Thyroid gland (tissue), 4 donors: ENCODE data around the gene TIPIN. TPM values are rescaled to one million over a fixed set of nuclear protein-coding genes. Genes with fewer than 3 reads are reported as not detected.
"Not testable (repeated sequence)": the region's sequence is repeated elsewhere in the genome, so short reads cannot be mapped to it uniquely, and the experiment has no call there.

Experiments
- DNase-seq, 2 donors: peaks; one replicate each; pipeline ENCODE4 v3.0.0-alpha.2; 2019
- H3K27ac ChIP-seq, 3 donors: fragments of 200-600 bp; sonication (generic); 1 replicate in 2 of 3; 2 replicates in 1 of 3; pipeline ENCODE4 v1.5.1; 2016 to 2019; ENCODE audit warnings: mild to moderate bottlenecking in 1 of 3, moderate library complexity in 1 of 3
- H3K27me3 ChIP-seq: fragments of 200-600 bp; sonication (generic); one replicate; pipeline ENCODE4 v1.5.1; 2019
- H3K36me3 ChIP-seq, 2 donors: fragments of 200-600 bp; sonication (generic); one replicate each; pipeline ENCODE4 v1.5.1; 2016 to 2019
- H3K4me1 ChIP-seq, 2 donors: fragments of 200-600 bp; sonication (generic); one replicate each; pipeline ENCODE4 v1.5.1; 2017 to 2019
- H3K4me3 ChIP-seq, 3 donors: fragments of 200-600 bp; sonication (generic); replicated peaks in 1 of 3; 1 replicate in 2 of 3; 2 replicates in 1 of 3; pipeline ENCODE4 v1.5.1; 2016; ENCODE audit warnings: mild to moderate bottlenecking in 1 of 3
- H3K9me3 ChIP-seq: fragments of 200-600 bp; sonication (generic); one replicate; pipeline ENCODE4 v1.5.1; 2017
- POLR2A ChIP-seq, 2 donors: fragments of 450-650 bp; IDR thresholded peaks; one replicate each; pipeline ENCODE4 v1.6.1; 2017; ENCODE audit warnings: antibody characterized with exemption in 2 of 2, mild to moderate bottlenecking in 2 of 2, moderate library complexity in 1 of 2
- WGBS, 2 donors: methylation state at CpG; one replicate each; pipeline ENCODE4 v1.1.5; 2017; 5-methylcytosine and 5-hydroxymethylcytosine counted together
- intact Hi-C: fragments of 100-400 bp; cut with DNase I; formaldehyde crosslinking; loops from one replicate; pipeline ENCODE4 v1.15.1; 2023
- total RNA-seq, 4 donors: library from RNA; depleted of rRNA; stranded (reverse); fragments of >200 nt; gene quantifications; one replicate each; pipeline ENCODE4 v1.2.3, GENCODE V29; 2016
- TF ChIP-seq, protein P1 (sequence below), 6 experiments: fragments of 200-600 bp in 3 of 6; fragments of 450-650 bp in 3 of 6; sonication (generic) in 3 of 6; IDR thresholded peaks; one replicate each; pipeline ENCODE4 v1.5.1; 2016 to 2019; ENCODE audit warnings: antibody characterized with exemption in 6 of 6, mild to moderate bottlenecking in 2 of 6, inconsistent platforms in 1 of 6, moderate library complexity in 1 of 6

Gene TIPIN
- total RNA-seq, 4 donors from 2014 or later: 4.5 to 7.5 (median 6.5) TPM

DNA sequence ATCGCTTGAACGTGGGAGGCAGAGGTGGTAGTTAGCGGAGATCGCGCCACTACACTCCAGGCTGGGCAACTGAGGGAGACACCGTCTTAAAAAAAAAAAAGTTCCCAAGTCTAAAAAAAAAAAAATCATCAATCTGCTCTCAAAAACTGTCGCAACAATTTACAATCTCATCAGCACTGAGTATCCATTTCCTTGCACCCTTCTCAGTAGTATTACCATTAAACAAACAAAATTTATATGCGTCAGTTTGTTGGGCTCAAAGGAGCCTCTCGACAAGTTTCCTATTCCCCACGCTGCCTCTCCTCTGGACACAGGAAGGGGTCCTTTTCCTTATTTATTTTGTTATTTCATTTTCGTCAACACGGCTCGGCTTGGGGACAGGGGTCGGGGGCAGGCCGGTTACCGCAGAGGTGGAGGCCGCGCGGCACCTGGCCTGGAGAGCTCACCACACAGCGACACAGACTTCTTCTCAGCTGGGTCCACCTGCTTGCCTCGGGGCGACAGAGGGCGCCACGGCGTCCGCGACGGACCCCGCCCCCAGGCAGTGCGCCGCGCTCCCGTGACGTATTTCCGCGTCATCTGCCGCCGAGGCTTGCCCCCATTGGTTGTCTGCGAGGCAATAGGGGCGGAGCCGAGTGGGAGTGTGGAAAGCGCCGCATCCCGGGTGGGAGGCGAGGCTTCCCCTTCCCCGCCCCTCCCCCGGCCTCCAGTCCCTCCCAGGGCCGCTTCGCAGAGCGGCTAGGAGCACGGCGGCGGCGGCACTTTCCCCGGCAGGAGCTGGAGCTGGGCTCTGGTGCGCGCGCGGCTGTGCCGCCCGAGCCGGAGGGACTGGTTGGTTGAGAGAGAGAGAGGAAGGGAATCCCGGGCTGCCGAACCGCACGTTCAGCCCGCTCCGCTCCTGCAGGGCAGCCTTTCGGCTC lies 30.0 kb upstream of the TIPIN start, which contains the start of gene MAP2K1:
Gene MAP2K1 (plus strand): TSS at position 709 of the 920 bp plus-strand sequence. CDS start 436 bp downstream, outside the sequence.
- Histone ChIP-seq H3K36me3 (no peaks in the 10 kb centered on the region), H3K4me3 (peak within 1 kb of the TSS; percentile 4 to 86 (median 74))
- WGBS, 2 donors: 8 to 11% methylated on average over 37 to 51 of the region's 69 CpGs

GRCh38 chr15:66381376-66381775 lies 24.9 kb upstream of the TIPIN start:
- 89 to 90% methylated on average over 2 of the region's 2 CpGs for WGBS, 2 donors
- H3K36me3 ChIP-seq, H3K27ac ChIP-seq, H3K4me1 ChIP-seq, H3K27me3 ChIP-seq, intact Hi-C loops, H3K4me3 ChIP-seq, H3K9me3 ChIP-seq, DNase-seq: not testable (repeated sequence)

More for the DNA sequence above, 30.0 kb upstream of the TIPIN start, which contains the start of gene MAP2K1:
- Histone ChIP-seq H3K27ac (peak within 1 kb of the TSS; percentile 66 to 95 (median 87)), H3K4me1 (peaks cover 14 to 21% of the 10 kb centered on the region in 2 donors), H3K27me3 (no peaks in the 10 kb centered on the region), H3K9me3 (no peaks in the 10 kb centered on the region)
- TF ChIP-seq, protein P1, sequence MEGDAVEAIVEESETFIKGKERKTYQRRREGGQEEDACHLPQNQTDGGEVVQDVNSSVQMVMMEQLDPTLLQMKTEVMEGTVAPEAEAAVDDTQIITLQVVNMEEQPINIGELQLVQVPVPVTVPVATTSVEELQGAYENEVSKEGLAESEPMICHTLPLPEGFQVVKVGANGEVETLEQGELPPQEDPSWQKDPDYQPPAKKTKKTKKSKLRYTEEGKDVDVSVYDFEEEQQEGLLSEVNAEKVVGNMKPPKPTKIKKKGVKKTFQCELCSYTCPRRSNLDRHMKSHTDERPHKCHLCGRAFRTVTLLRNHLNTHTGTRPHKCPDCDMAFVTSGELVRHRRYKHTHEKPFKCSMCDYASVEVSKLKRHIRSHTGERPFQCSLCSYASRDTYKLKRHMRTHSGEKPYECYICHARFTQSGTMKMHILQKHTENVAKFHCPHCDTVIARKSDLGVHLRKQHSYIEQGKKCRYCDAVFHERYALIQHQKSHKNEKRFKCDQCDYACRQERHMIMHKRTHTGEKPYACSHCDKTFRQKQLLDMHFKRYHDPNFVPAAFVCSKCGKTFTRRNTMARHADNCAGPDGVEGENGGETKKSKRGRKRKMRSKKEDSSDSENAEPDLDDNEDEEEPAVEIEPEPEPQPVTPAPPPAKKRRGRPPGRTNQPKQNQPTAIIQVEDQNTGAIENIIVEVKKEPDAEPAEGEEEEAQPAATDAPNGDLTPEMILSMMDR (IDR thresholded peaks at IDR 0.05): peak in 5 of 6 experiments; percentile 55 to 79 (median 75)
- TF ChIP-seq POLR2A (IDR thresholded peaks at IDR 0.05): peak in 1 of 2 donors; percentile 89
- peak; percentile 98 to 99 for DNase-seq
- intact Hi-C loops: loop anchor here (2.0 kb wide), 1 partner anchor 110 kb away; the partner anchor contains the start of gene SNAPC5

DNA sequence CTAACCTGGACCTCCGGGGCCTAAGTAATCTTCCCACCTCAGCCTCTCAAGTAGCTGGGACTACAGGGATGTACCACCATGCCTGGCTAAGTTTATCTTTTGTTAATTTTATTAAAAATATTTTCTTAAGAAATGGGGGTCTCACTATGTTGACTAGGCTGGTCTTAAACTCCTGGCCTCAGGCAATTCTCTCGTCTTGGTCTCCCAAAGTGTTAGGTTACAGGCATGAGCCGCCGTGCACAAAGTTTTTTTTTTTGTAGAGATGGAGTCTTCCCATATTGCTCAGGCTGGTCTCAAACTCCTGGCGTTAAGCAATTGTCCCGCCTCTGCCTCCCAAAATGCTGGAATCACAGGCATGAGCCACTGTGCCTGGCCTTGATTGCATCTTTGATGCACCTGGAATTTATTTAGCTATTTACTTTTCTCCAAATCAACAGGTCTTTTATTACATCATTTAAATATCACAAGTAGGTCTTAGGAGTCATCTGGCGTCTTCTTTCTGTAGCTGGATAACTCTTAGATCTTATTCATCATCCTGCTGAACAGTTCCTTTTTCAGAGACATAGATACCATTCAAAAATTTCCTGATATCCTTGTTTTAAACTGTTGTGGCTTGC lies 22.4 kb upstream of the TIPIN start:
- Histone ChIP-seq H3K4me3 (no peak overlapping the region), H3K27me3 (no peaks in the 10 kb centered on the region), H3K9me3 (no peaks in the 10 kb centered on the region), H3K36me3 (no peaks in the 10 kb centered on the region), H3K4me1 (no peaks in the 10 kb centered on the region), H3K27ac (no peak overlapping the region)
- 85 to 89% methylated on average over 7 of the region's 7 CpGs for WGBS, 2 donors
- DNase-seq: no peak
- intact Hi-C loops: no loop called here
- TF ChIP-seq, protein P1 (IDR thresholded peaks at IDR 0.05): no peak
- no peak for TF ChIP-seq POLR2A (IDR thresholded peaks at IDR 0.05)

GRCh38 chr15:66374179-66374578 lies 17.7 kb upstream of the TIPIN start:
- TF ChIP-seq, protein P1 (IDR thresholded peaks at IDR 0.05): no peak
- no peak for TF ChIP-seq POLR2A (IDR thresholded peaks at IDR 0.05)
- DNase-seq: no peak
- H3K27ac ChIP-seq: no peak overlapping the region
- peaks cover 0 to 7% of the 10 kb centered on the region in 2 donors for H3K4me1 ChIP-seq
- no peaks in the 10 kb centered on the region for H3K36me3 ChIP-seq
- intact Hi-C loops: no loop called here
- 95 to 98% methylated on average over 4 of the region's 4 CpGs for WGBS, 2 donors
- no peak overlapping the region for H3K4me3 ChIP-seq
- no peaks in the 10 kb centered on the region for H3K9me3 ChIP-seq
- H3K27me3 ChIP-seq: no peaks in the 10 kb centered on the region

DNA sequence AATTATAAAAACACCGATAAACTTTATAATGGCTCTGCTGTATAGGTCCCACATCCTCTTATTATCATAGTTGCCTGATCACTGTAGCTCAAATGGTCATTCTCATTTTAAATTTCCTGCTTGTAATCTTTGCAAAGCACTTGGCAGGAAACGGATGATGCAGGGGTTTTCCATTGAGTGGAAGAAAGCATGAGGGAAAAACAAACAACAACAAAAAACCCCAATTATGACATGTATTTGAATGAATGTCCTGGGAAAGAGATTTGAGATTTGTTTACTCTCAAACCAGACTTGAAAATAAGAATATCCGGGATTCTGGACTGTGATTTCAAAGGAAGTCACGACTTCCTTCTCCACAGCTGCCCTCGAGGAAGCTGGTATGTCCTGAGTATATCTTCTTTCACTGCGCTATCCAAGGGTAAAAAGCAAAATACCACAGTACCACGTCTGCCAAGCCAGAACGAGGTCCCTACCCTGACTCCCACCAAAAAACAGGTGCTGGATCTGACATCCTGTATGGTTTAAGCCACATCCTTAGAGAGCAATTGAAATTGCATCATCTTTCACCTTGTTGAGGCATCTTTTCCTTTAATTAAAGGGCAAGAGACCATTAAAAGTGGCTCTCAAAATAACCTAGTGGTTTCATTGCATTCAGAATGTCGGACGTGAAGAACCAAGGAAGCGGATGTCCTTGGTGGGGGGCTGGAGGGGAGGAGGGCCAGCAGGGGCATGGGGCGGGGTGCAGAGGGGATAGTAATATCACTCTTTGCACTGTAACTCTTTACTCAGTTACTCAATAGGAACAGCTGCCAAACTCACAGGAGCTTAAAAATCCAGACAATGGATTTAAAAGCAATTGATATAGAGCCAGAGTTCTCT lies 13.5 kb upstream of the TIPIN start:
- H3K27ac ChIP-seq: peak overlapping the region; percentile 40 to 58 (median 55)
- no peaks in the 10 kb centered on the region for H3K9me3 ChIP-seq
- 19 to 27% methylated on average over 12 of the region's 12 CpGs for WGBS, 2 donors
- intact Hi-C loops: no loop called here
- TF ChIP-seq, protein P1 (IDR thresholded peaks at IDR 0.05): no peak
- no peak for TF ChIP-seq POLR2A (IDR thresholded peaks at IDR 0.05)
- H3K4me1 ChIP-seq: peaks cover 0 to 7% of the 10 kb centered on the region in 2 donors
- H3K27me3 ChIP-seq: no peaks in the 10 kb centered on the region
- no peak for DNase-seq
- peak overlapping the region in 2 of 3 donors; percentile 9 to 15 for H3K4me3 ChIP-seq
- no peaks in the 10 kb centered on the region for H3K36me3 ChIP-seq
